HepG2 (cell line): ENCODE measurements around the gene UPF3A.

ENCODE experiments used
- ATRX ChIP-seq: sonication (generic); formaldehyde crosslinking; IDR thresholded peaks from 2 replicates; pipeline ENCODE4 v1.4.0; 2020; ENCODE audit warnings: missing genetic modification reagents, borderline replicate concordance
- EP300 ChIP-seq, 3 experiments: sonication (generic) in 1 of 3; formaldehyde crosslinking in 1 of 3; IDR thresholded peaks; 2 replicates each; pipeline versions ENCODE4 v1.5.1 to v1.6.1; 2011 to 2020; ENCODE audit warnings: low read depth in 2 of 3, low read length in 2 of 3, borderline replicate concordance in 1 of 3, improper control_type of control experiment in 1 of 3, mild to moderate bottlenecking in 1 of 3, missing genetic modification reagents in 1 of 3, moderate library complexity in 1 of 3
- HOXA9 ChIP-seq: sonication (generic); formaldehyde crosslinking; IDR thresholded peaks from 2 replicates; pipeline ENCODE4 v1.8.1; 2022; ENCODE audit warnings: missing genetic modification reagents, mild to moderate bottlenecking, moderate library complexity, borderline replicate concordance
- NFATC3 ChIP-seq: sonication (generic); formaldehyde crosslinking; IDR thresholded peaks from 2 replicates; pipeline ENCODE4 v1.5.1; 2020; ENCODE audit warnings: mild to moderate bottlenecking, missing genetic modification reagents
- POLR2A ChIP-seq, 2 experiments: IDR thresholded peaks; 2 replicates each; pipeline ENCODE4 v1.6.1; 2011; ENCODE audit warnings: low read depth in 2 of 2, low read length in 2 of 2, mild to moderate bottlenecking in 1 of 2, moderate library complexity in 1 of 2; ENCODE audit not compliant: insufficient read depth in 1 of 2
- RCOR2 ChIP-seq: IDR thresholded peaks from 2 replicates; pipeline ENCODE4 v1.6.1; 2016; ENCODE audit warnings: missing biosample characterization, missing genetic modification reagents
- SOX6 ChIP-seq, 2 experiments: fragments of 450-650 bp in 1 of 2; sonication (generic) in 1 of 2; formaldehyde crosslinking in 1 of 2; IDR thresholded peaks; 2 replicates each; pipeline versions ENCODE4 v1.4.0 to v1.6.1; 2017 to 2020; ENCODE audit warnings: antibody characterized with exemption in 1 of 2, mild to moderate bottlenecking in 1 of 2, missing genetic modification reagents in 1 of 2
- ZMYM2 ChIP-seq: sonication (generic); formaldehyde crosslinking; IDR thresholded peaks from 2 replicates; pipeline ENCODE4 v1.8.0; 2022; ENCODE audit warnings: mild to moderate bottlenecking, missing genetic modification reagents
- ZNF33A ChIP-seq: sonication (generic); formaldehyde crosslinking; IDR thresholded peaks from 2 replicates; pipeline ENCODE4 v1.5.1; 2020; ENCODE audit warnings: missing genetic modification reagents, mild to moderate bottlenecking, moderate library complexity, borderline replicate concordance
- ZNF563 ChIP-seq: sonication (generic); formaldehyde crosslinking; IDR thresholded peaks from 2 replicates; pipeline ENCODE4 v1.8.0; 2022; ENCODE audit warnings: mild to moderate bottlenecking, moderate library complexity, missing genetic modification reagents
- ZNF629 ChIP-seq: sonication (generic); formaldehyde crosslinking; conservative IDR thresholded peaks from 2 replicates; pipeline ENCODE4 v1.5.0; 2020; ENCODE audit warnings: missing genetic modification reagents
- TF ChIP-seq, protein P1 (sequence below): sonication (generic); formaldehyde crosslinking; IDR thresholded peaks from 2 replicates; pipeline ENCODE4 v1.5.0; 2020; ENCODE audit warnings: mild to moderate bottlenecking, missing genetic modification reagents, moderate library complexity
- TF ChIP-seq, protein P2 (sequence below): sonication (generic); formaldehyde crosslinking; IDR thresholded peaks from 2 replicates; pipeline ENCODE4 v1.4.0; 2020; ENCODE audit warnings: mild to moderate bottlenecking, missing genetic modification reagents, borderline replicate concordance
- TF ChIP-seq, protein P3 (sequence below): IDR thresholded peaks from 2 replicates; pipeline ENCODE4 v1.6.1; 2018; ENCODE audit warnings: missing genetic modification reagents

DNA sequence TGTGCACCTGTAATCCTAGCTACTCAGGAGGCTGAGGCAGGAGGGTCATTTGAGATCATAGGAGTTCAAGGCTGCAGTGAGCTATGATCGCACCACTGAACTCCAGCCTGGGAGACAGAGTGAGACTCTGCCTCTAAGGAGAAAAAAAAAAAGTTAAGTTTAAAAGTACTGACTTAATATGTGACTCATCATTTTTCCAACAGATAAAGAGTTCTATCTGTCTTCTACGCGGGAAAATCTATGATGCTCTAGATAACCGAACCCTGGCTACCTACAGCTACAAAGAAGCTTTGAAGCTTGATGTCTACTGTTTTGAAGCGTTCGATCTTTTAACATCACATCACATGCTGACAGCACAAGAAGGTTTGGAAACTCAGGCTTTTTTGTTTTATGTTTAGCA lies 39.5 kb upstream of the UPF3A start:
- TF ChIP-seq SOX6 (IDR thresholded peaks at IDR 0.05) (no peak), SOX6 (CRISPR knock-in tag; IDR thresholded peaks at IDR 0.05) (no peak), RCOR2 (no peak), EP300 (IDR thresholded peaks at IDR 0.05; ENCODE audit: low read depth in 2 of 2, low read length in 2 of 2) (no peak), EP300 (CRISPR knock-in tag; IDR thresholded peaks at IDR 0.05; ENCODE audit: borderline replicate concordance) (no peak), ZNF563 (CRISPR knock-in tag) (no peak), ZNF33A (CRISPR knock-in tag) (no peak), ZNF629 (CRISPR knock-in tag) (no peak), ATRX (CRISPR knock-in tag) (no peak), POLR2A (IDR thresholded peaks at IDR 0.05; ENCODE audit: insufficient read depth in 1 of 2, low read depth in 2 of 2, low read length in 2 of 2) (no peak), NFATC3 (CRISPR knock-in tag) (no peak), HOXA9 (CRISPR knock-in tag) (no peak), ZMYM2 (no peak)
- TF ChIP-seq, protein P1, sequence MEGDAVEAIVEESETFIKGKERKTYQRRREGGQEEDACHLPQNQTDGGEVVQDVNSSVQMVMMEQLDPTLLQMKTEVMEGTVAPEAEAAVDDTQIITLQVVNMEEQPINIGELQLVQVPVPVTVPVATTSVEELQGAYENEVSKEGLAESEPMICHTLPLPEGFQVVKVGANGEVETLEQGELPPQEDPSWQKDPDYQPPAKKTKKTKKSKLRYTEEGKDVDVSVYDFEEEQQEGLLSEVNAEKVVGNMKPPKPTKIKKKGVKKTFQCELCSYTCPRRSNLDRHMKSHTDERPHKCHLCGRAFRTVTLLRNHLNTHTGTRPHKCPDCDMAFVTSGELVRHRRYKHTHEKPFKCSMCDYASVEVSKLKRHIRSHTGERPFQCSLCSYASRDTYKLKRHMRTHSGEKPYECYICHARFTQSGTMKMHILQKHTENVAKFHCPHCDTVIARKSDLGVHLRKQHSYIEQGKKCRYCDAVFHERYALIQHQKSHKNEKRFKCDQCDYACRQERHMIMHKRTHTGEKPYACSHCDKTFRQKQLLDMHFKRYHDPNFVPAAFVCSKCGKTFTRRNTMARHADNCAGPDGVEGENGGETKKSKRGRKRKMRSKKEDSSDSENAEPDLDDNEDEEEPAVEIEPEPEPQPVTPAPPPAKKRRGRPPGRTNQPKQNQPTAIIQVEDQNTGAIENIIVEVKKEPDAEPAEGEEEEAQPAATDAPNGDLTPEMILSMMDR, result no peak
- TF ChIP-seq, protein P2, sequence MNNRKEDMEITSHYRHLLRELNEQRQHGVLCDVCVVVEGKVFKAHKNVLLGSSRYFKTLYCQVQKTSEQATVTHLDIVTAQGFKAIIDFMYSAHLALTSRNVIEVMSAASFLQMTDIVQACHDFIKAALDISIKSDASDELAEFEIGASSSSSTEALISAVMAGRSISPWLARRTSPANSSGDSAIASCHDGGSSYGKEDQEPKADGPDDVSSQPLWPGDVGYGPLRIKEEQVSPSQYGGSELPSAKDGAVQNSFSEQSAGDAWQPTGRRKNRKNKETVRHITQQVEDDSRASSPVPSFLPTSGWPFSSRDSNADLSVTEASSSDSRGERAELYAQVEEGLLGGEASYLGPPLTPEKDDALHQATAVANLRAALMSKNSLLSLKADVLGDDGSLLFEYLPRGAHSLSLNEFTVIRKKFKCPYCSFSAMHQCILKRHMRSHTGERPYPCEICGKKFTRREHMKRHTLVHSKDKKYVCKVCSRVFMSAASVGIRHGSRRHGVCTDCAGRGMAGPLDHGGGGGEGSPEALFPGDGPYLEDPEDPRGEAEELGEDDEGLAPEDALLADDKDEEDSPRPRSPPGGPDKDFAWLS (CRISPR knock-in tag), result no peak
- TF ChIP-seq, protein P3, sequence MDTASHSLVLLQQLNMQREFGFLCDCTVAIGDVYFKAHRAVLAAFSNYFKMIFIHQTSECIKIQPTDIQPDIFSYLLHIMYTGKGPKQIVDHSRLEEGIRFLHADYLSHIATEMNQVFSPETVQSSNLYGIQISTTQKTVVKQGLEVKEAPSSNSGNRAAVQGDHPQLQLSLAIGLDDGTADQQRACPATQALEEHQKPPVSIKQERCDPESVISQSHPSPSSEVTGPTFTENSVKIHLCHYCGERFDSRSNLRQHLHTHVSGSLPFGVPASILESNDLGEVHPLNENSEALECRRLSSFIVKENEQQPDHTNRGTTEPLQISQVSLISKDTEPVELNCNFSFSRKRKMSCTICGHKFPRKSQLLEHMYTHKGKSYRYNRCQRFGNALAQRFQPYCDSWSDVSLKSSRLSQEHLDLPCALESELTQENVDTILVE (CRISPR knock-in tag), result no peak
